Activated naive CD8-positive, alpha-beta T cell treated with anti-CD3 and anti-CD28 coated beads for 36 hours (primary cell): ENCODE measurements around the gene NOBOX. TPM values are rescaled to one million over a fixed set of nuclear protein-coding genes. Genes with fewer than 3 reads are reported as not detected.
"Not testable (repeated sequence)": the region's sequence is repeated elsewhere in the genome, so short reads cannot be mapped to it uniquely, and the experiment has no call there.

Experiments
- DNase-seq: peaks from one replicate; pipeline ENCODE4 v3.0.0; 2021
- H3K27ac Mint-ChIP-seq: one replicate; pipeline ENCODE4 v1.8.0; 2022; ENCODE audit warnings: mild to moderate bottlenecking, moderate library complexity, mixed read lengths
- H3K27me3 Mint-ChIP-seq: one replicate; pipeline ENCODE4 v1.8.0; 2022; ENCODE audit warnings: mild to moderate bottlenecking, mixed read lengths
- H3K36me3 Mint-ChIP-seq: one replicate; pipeline ENCODE4 v1.8.0; 2021; ENCODE audit warnings: mild to moderate bottlenecking, mixed read lengths
- H3K4me1 Mint-ChIP-seq: one replicate; pipeline ENCODE4 v1.8.0; 2021; ENCODE audit warnings: mixed read lengths
- H3K4me3 Mint-ChIP-seq: one replicate; pipeline ENCODE4 v1.8.0; 2022; ENCODE audit warnings: mild to moderate bottlenecking, moderate library complexity, mixed read lengths
- H3K9me3 Mint-ChIP-seq: one replicate; pipeline ENCODE4 v1.8.0; 2022; ENCODE audit warnings: mixed read lengths
- total RNA-seq, 2 experiments: library from RNA; stranded (reverse); gene quantifications; one replicate each; pipeline ENCODE4 v1.2.3, GENCODE V29; 2021

The NOBOX gene
- total RNA-seq, 2 experiments from 2014 or later, result not detected

DNA sequence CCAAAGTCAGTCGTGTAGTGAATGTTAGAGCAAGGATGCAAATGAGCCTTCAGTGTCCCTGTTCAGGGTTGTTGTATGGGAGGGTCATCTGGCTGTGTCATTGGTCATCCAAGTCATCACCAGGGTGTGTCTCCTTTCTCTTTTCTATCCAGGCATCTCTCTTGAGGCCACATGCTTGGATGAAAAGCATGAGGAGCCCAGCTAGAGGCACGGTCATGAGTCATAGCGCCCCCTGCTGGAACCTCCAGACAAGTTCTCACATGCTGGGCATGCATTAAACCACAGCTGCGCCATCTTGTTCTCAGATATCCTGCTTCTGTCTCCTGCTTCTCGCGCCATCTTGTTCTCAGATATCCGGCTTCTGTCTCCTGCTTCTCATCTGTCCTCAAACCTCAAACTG, 34.3 kb downstream of the NOBOX start:
- not testable (repeated sequence) for DNase-seq, H3K4me1 Mint-ChIP-seq, H3K27me3 Mint-ChIP-seq, H3K27ac Mint-ChIP-seq, H3K36me3 Mint-ChIP-seq, H3K9me3 Mint-ChIP-seq, H3K4me3 Mint-ChIP-seq

- H3K36me3 Mint-ChIP-seq, H3K9me3 Mint-ChIP-seq: not testable (repeated sequence)
Measured at GRCh38 chr7:144367250-144367649, 36.2 kb downstream of the NOBOX start.

GRCh38 chr7:144365523-144365922, 38.0 kb downstream of the NOBOX start:
- not testable (repeated sequence) for H3K4me3 Mint-ChIP-seq, H3K27ac Mint-ChIP-seq, H3K27me3 Mint-ChIP-seq, H3K9me3 Mint-ChIP-seq, DNase-seq, H3K4me1 Mint-ChIP-seq, H3K36me3 Mint-ChIP-seq

More at GRCh38 chr7:144367250-144367649, 36.2 kb downstream of the NOBOX start:
- H3K4me1 Mint-ChIP-seq, H3K27ac Mint-ChIP-seq, H3K27me3 Mint-ChIP-seq, DNase-seq, H3K4me3 Mint-ChIP-seq: not testable (repeated sequence)

- not testable (repeated sequence) for H3K27me3 Mint-ChIP-seq, H3K4me1 Mint-ChIP-seq, H3K4me3 Mint-ChIP-seq, H3K27ac Mint-ChIP-seq, DNase-seq, H3K36me3 Mint-ChIP-seq, H3K9me3 Mint-ChIP-seq
Measured at GRCh38 chr7:144362061-144362460, 41.4 kb downstream of the NOBOX start.

GRCh38 chr7:144356860-144357259, 46.6 kb downstream of the NOBOX start:
- not testable (repeated sequence) for H3K27ac Mint-ChIP-seq, H3K4me3 Mint-ChIP-seq, H3K4me1 Mint-ChIP-seq, H3K9me3 Mint-ChIP-seq, H3K36me3 Mint-ChIP-seq, H3K27me3 Mint-ChIP-seq, DNase-seq

DNA sequence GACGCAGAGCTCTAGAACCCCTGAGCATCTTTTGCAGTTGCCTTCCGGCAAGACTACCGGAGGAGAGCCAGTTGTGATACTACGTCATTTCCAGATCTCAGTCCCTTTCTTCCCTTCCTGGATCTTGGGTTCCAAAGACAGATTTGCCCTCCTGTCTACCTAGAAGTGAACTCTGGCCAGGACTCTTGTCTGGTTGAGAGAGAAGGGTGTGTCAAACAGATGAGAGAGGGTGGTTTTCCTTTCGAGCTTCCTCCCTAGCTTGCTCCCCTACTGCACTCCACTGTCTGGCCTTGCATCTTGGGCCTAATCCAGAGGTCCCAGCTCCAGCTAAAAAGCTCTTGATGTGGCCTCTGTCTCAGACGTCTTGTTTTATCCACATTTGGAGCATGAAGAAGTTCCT, 47.3 kb downstream of the NOBOX start:
- not testable (repeated sequence) for H3K27ac Mint-ChIP-seq, H3K4me3 Mint-ChIP-seq, H3K27me3 Mint-ChIP-seq, H3K9me3 Mint-ChIP-seq, H3K36me3 Mint-ChIP-seq, DNase-seq, H3K4me1 Mint-ChIP-seq

- H3K4me3 Mint-ChIP-seq, result peak within 1 kb of the TSS; percentile 84
- H3K36me3 Mint-ChIP-seq, DNase-seq, H3K4me1 Mint-ChIP-seq, H3K9me3 Mint-ChIP-seq, H3K27me3 Mint-ChIP-seq: not testable (repeated sequence)
- peak within 1 kb of the TSS; percentile 80 for H3K27ac Mint-ChIP-seq
Measured at GRCh38 chr7:144355176-144355822, 48.2 kb downstream of the NOBOX start, which contains the start of gene ARHGEF5. ARHGEF5 (plus strand) TSS chr7:144355402; CDS start chr7:144362670, 7,268 bp downstream.

GRCh38 chr7:144351667-144352066, 51.8 kb downstream of the NOBOX start:
- not testable (repeated sequence) for DNase-seq, H3K27ac Mint-ChIP-seq, H3K36me3 Mint-ChIP-seq, H3K4me1 Mint-ChIP-seq, H3K27me3 Mint-ChIP-seq, H3K9me3 Mint-ChIP-seq, H3K4me3 Mint-ChIP-seq

GRCh38 chr7:144348625-144349024, 54.9 kb downstream of the NOBOX start:
- not testable (repeated sequence) for H3K9me3 Mint-ChIP-seq, H3K27me3 Mint-ChIP-seq, DNase-seq, H3K4me1 Mint-ChIP-seq, H3K27ac Mint-ChIP-seq, H3K4me3 Mint-ChIP-seq, H3K36me3 Mint-ChIP-seq

Other genes with a start within 250 kb of the NOBOX start
- gene CTAGE4, start 220.2 kb downstream of the NOBOX start, total RNA-seq, result 1 to 10 TPM in 1 of 2 experiments, under 1 TPM in 1; 0.90 to 1.8 TPM
- 1 to 10 TPM; 6.7 to 6.8 TPM for gene ARHGEF35, start 207.9 kb downstream of the NOBOX start, total RNA-seq
- not detected for gene OR2A42, start 164.1 kb downstream of the NOBOX start, total RNA-seq
- 1 to 10 TPM; 1.3 to 1.4 TPM for gene OR2A7, start 138.9 kb downstream of the NOBOX start, total RNA-seq
- gene CTAGE8, start 134.4 kb downstream of the NOBOX start, total RNA-seq, result 1 to 10 TPM in 1 of 2 experiments, not detected in 1; 1.9 TPM
- gene OR2A1, start 91.3 kb downstream of the NOBOX start, total RNA-seq, result not detected
- gene ARHGEF5, start 48.3 kb downstream of the NOBOX start, total RNA-seq, result 10 to 100 TPM; 10.9 to 13.3 TPM